ENCODE data around the gene DMRTB1. TPM values are rescaled to one million over a fixed set of nuclear protein-coding genes. Genes with fewer than 3 reads are reported as not detected.

DMRTB1 gene
- total and polyA plus RNA-seq, 9 of the 15 experiments (the other 6 are each of a cell fraction or from before 2014, with no cell fraction given): 0.06 to 0.35 (median 0.13) TPM; not detected in 3

DNA sequence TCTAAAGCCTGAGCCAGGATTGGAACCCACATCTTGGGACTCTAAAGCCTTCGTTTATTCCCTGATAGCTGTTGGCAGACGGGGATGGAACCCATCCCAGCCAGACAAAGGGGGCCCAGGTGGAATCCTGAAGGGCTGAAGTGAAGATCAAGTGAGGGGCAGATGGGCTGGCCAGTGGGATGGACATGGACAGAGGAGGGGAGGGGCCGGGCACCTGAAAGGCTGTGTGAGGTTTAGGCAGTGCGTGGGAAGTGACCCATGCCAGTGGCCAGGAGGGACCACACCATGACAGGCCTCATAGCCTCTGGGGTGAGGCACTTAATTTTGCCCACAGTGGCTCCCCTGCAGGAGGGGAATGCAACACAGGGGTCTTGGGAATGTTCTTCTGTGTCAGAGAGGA is 44.6 kb upstream of the DMRTB1 start:
- 3% methylated on average over 4 of the region's 4 CpGs for WGBS (ENCODE audit: insufficient coverage, low coverage, missing lambda C conversion rate)
- Histone ChIP-seq H2AFZ (ENCODE audit: low read depth, low read length) (no peak overlapping the region), H3K27me3 (ENCODE audit: control insufficient read depth in 2 of 2, insufficient read depth in 2 of 2, low read length in 2 of 2) (peaks cover 71 to 73% of the 10 kb centered on the region in 2 experiments), H3K9ac (ENCODE audit: insufficient read depth in 1 of 2, low read depth in 2 of 2, low read length in 2 of 2) (no peak overlapping the region), H3K27ac (ENCODE audit: extremely low read depth, low read depth, low read length) (no peak overlapping the region), H3K4me1 (replicated peaks in 1 of 2; ENCODE audit: control insufficient read depth in 2 of 2, insufficient read depth in 2 of 2, low read length in 2 of 2) (no peaks in the 10 kb centered on the region; a peak in 1 of 5 replicates), H3K4me3 (no peak overlapping the region), H3K36me3 (ENCODE audit: control insufficient read depth, insufficient read depth, low read length) (no peaks in the 10 kb centered on the region), H3K4me2 (ENCODE audit: insufficient read depth, low read length) (no peak overlapping the region), H3K9me3 (replicated peaks; ENCODE audit: control insufficient read depth, insufficient read depth, low read depth, low read length) (no peaks in the 10 kb centered on the region), H3K9me1 (ENCODE audit: control insufficient read depth, insufficient read depth, low read length) (no peaks in the 10 kb centered on the region), H4K20me1 (replicated peaks; ENCODE audit: control insufficient read depth, insufficient read depth, low read length) (peaks cover 5% of the 10 kb centered on the region), H3K79me2 (ENCODE audit: control insufficient read depth, insufficient read depth, low read length) (no peaks in the 10 kb centered on the region)
- intact Hi-C loops (cut with micrococcal nuclease): no loop called here
- DNase-seq (ENCODE audit: extremely low read depth in 1 of 4, low spot score in 3 of 4) (no peak), ATAC-seq (no peak), FAIRE-seq (no peak)
- POLR2A ChIA-PET: interaction anchor here (1.5 kb wide), 1 partner anchor 129 kb away, joined by 4 read pairs; no protein-coding TSS in a partner anchor
- TF ChIP-seq ZNF561 (CRISPR knock-in tag; conservative IDR thresholded peaks at IDR 0.05) (no peak), MYBL2 (IDR thresholded peaks at IDR 0.05; ENCODE audit: low read depth) (no peak), MYBL2 (CRISPR knock-in tag; IDR thresholded peaks at IDR 0.05; ENCODE audit: borderline replicate concordance) (no peak), MYC (IDR thresholded peaks at IDR 0.05; ENCODE audit: low read depth, low read length) (no peak), MYC (CRISPR knock-in tag; IDR thresholded peaks at IDR 0.05; ENCODE audit: borderline replicate concordance, low read depth) (no peak), SLC30A9 (CRISPR knock-in tag; IDR thresholded peaks at IDR 0.05) (no peak), SIN3A (IDR thresholded peaks at IDR 0.05; ENCODE audit: borderline replicate concordance in 2 of 2, control insufficient read depth in 1 of 2, low read depth in 2 of 2, low read length in 2 of 2) (no peak), KAT2B (IDR thresholded peaks at IDR 0.05; ENCODE audit: low read depth, low read length) (no peak), CBFA2T3 (IDR thresholded peaks at IDR 0.05) (no peak), KDM2B (CRISPR knock-in tag; IDR thresholded peaks at IDR 0.05) (no peak), SMARCA5 (IDR thresholded peaks at IDR 0.05) (no peak), PHB (CRISPR knock-in tag; IDR thresholded peaks at IDR 0.05) (no peak)
- TF ChIP-seq, protein P1, sequence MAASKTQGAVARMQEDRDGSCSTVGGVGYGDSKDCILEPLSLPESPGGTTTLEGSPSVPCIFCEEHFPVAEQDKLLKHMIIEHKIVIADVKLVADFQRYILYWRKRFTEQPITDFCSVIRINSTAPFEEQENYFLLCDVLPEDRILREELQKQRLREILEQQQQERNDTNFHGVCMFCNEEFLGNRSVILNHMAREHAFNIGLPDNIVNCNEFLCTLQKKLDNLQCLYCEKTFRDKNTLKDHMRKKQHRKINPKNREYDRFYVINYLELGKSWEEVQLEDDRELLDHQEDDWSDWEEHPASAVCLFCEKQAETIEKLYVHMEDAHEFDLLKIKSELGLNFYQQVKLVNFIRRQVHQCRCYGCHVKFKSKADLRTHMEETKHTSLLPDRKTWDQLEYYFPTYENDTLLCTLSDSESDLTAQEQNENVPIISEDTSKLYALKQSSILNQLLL (CRISPR knock-in tag; IDR thresholded peaks at IDR 0.05; ENCODE audit: borderline replicate concordance): no peak
- in situ Hi-C loops (cut with MboI): no loop called here
- CTCF ChIA-PET (ENCODE audit: low intra/inter-chr PET ratio): interaction anchor here (0.6 kb wide), 1 partner anchor 136 kb away, joined by 4 read pairs; no protein-coding TSS in a partner anchor
- BruUV-seq (replicated peaks): no TSS peak

All from K562 (cell line).